Effector memory CD4-positive, alpha-beta T cell (primary cell): Measurements from ENCODE around the gene ADAM8.

ENCODE experiments used
- DNase-seq, 3 donors: peaks; one replicate each; pipeline ENCODE4 v3.0.0-alpha.2; 2020
- H3K27ac ChIP-seq: 2 replicates; pipeline ENCODE4 v1.7.0; 2013; ENCODE audit warnings: mild to moderate bottlenecking, low read length, moderate library complexity; ENCODE audit not compliant: insufficient read depth, poor library complexity, severe bottlenecking
- H3K27me3 ChIP-seq: replicated peaks from 2 replicates; pipeline ENCODE4 v1.7.0; 2013; ENCODE audit warnings: mild to moderate bottlenecking, low read length; ENCODE audit not compliant: insufficient read depth, control insufficient read depth, poor library complexity, severe bottlenecking
- H3K36me3 ChIP-seq: 2 replicates; pipeline ENCODE4 v1.7.0; 2013; ENCODE audit warnings: mild to moderate bottlenecking, low read length, moderate library complexity; ENCODE audit not compliant: control insufficient read depth, insufficient read depth
- H3K4me1 ChIP-seq: 2 replicates; pipeline ENCODE4 v1.7.0; 2013; ENCODE audit warnings: low read length, mild to moderate bottlenecking; ENCODE audit not compliant: control insufficient read depth, insufficient read depth, poor library complexity, severe bottlenecking
- H3K4me3 ChIP-seq: 2 replicates; pipeline ENCODE4 v1.7.0; 2013; ENCODE audit warnings: low read length, low read depth, mild to moderate bottlenecking; ENCODE audit not compliant: insufficient read depth, poor library complexity, severe bottlenecking
- H3K9me3 ChIP-seq: 2 replicates; pipeline ENCODE4 v1.7.0; 2013; ENCODE audit warnings: mild to moderate bottlenecking, low read length, moderate library complexity; ENCODE audit not compliant: control insufficient read depth

ADAM8 gene

GRCh38 chr10:133277277-133277992, 767 bp upstream of the ADAM8 start:
- H3K36me3 ChIP-seq, result peaks cover 26% of the 10 kb centered on the region
- H3K27ac ChIP-seq, result peak overlapping the region; percentile 96
- no peaks in the 10 kb centered on the region for H3K9me3 ChIP-seq
- no peak for DNase-seq
- H3K4me1 ChIP-seq, result peaks cover 52% of the 10 kb centered on the region
- H3K27me3 ChIP-seq, result no peaks in the 10 kb centered on the region
- H3K4me3 ChIP-seq, result no peak overlapping the region

GRCh38 chr10:133276100-133276434, 601 bp downstream of the ADAM8 start:
- no peak for DNase-seq
- H3K4me1 ChIP-seq, result peaks cover 52% of the 10 kb centered on the region
- H3K9me3 ChIP-seq, result no peaks in the 10 kb centered on the region
- peak overlapping the region; percentile 85 for H3K4me3 ChIP-seq
- peak overlapping the region; percentile 96 for H3K27ac ChIP-seq
- H3K27me3 ChIP-seq, result no peaks in the 10 kb centered on the region
- H3K36me3 ChIP-seq, result peaks cover 28% of the 10 kb centered on the region

GRCh38 chr10:133275684-133276092, 980 bp downstream of the ADAM8 start:
- peaks cover 32% of the 10 kb centered on the region for H3K36me3 ChIP-seq
- H3K27me3 ChIP-seq, result no peaks in the 10 kb centered on the region
- H3K27ac ChIP-seq, result peak overlapping the region; percentile 96
- DNase-seq, result peak in 1 of 3 donors; percentile 19
- H3K4me1 ChIP-seq, result peaks cover 52% of the 10 kb centered on the region
- no peaks in the 10 kb centered on the region for H3K9me3 ChIP-seq
- peak overlapping the region; percentile 85 for H3K4me3 ChIP-seq

DNA sequence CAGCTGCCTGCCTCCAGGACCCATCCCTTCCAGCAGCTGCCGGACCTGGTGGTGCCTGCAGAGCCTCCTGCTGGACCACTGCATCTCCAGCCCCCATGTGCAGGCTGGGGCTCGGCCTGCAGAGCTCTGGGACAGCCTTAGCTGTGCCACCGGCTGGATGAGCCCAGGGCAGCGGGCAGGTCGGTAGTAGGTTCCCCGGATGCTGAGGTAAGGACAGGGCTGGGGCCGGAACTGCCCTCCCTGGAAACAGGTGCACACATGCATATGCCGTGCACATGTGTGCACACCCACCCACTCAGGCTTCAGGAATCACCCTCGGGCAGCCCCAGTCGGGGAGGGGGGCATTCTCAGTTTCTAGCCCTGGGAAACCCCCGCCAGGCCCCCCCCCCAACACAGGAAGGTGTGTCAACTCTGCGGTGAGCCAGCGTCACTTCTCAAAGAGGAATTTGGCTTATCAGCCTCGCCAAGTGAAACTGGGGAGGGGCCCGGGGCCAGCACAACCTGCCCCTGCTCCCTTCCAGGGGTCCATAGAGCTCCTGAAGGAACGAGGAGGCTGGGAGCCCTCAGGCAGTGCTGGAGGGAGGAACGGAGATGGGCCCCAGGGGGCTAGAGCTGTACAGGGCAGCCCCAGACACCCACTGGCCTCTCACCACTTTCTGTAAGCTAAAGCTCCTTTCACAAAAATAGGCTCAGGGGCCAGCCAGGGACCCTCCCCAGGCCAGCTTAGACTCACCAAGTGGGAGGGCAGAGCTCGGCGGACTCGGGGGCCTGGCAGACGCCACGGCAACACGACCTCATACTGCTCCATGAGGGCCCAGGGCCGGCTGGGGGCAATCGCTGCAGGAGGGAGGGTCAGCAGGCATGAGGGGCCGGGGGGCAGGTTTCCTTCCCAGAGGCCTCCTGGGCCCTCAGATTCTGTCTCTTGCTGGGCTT, 1.7 kb downstream of the ADAM8 start:
- Histone ChIP-seq H3K4me1 (peaks cover 52% of the 10 kb centered on the region), H3K4me3 (peak overlapping the region; percentile 85)

DNA sequence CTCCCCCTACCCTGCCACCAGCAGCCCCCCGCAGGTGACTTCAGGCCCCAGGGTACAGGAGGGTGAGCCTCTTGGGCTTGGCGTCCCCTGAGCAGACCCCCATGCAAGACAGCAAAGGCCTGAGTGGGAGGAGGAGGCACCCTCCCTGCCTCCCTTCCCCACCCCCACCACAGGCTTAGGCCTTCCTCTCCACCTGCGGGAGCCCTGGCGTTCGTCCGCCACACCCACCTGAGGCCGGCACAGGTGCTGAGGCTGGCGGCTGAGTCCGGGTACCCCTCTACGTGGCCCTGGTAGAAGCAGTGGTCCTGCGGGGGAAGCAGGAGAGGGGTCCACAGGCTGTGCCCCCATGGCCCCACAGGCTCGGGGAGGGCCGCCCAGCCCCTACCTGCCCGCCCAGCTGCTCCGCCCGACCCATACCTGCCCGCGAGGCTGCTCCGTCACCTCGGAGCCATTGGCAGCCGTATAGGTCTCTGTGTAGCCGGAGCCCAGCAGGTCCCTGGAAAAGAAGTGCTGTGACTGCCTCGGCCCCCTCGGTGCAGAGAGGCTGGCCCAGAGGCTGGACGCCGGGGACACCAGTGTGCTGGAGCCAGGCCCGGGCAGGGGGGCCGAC, 3.0 kb downstream of the ADAM8 start:
- DNase-seq, result no peak
- Histone ChIP-seq H3K27ac (peak overlapping the region; percentile 63), H3K36me3 (peaks cover 52% of the 10 kb centered on the region), H3K9me3 (no peaks in the 10 kb centered on the region), H3K27me3 (no peaks in the 10 kb centered on the region), H3K4me1 (peaks cover 44% of the 10 kb centered on the region), H3K4me3 (no peak overlapping the region)

More for the DNA sequence above, 1.7 kb downstream of the ADAM8 start:
- H3K27ac ChIP-seq, result peak overlapping the region; percentile 96
- H3K27me3 ChIP-seq, result no peaks in the 10 kb centered on the region
- no peaks in the 10 kb centered on the region for H3K9me3 ChIP-seq
- peaks cover 38% of the 10 kb centered on the region for H3K36me3 ChIP-seq
- peak; percentile 81 to 89 (median 82) for DNase-seq

DNA sequence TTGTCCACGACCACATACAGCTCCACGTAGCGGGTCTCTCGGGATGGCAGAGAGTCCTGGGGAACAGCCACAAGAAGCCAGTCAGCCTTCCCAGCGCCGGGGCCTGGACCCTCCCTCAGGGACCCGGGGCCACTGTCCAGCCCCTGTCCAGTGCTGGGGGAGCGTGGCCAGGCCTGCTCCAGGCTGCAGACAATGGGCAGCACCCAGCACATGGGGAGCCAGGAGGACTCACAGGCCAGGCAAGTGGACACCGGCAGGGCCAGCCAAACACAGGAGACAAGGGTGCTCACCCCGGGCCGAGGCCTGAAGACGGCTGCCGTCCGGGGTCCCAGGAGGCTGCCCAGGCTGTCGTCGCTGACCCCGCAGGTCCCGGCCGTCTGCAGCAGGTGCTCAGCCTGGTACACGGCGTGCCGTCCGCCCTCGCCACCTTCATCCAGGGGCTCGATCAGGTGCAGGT, 3.7 kb downstream of the ADAM8 start:
- Histone ChIP-seq H3K27ac (peak overlapping the region; percentile 63), H3K9me3 (no peaks in the 10 kb centered on the region), H3K4me1 (peaks cover 37% of the 10 kb centered on the region), H3K36me3 (peaks cover 58% of the 10 kb centered on the region), H3K4me3 (no peak overlapping the region), H3K27me3 (no peaks in the 10 kb centered on the region)
- no peak for DNase-seq

DNA sequence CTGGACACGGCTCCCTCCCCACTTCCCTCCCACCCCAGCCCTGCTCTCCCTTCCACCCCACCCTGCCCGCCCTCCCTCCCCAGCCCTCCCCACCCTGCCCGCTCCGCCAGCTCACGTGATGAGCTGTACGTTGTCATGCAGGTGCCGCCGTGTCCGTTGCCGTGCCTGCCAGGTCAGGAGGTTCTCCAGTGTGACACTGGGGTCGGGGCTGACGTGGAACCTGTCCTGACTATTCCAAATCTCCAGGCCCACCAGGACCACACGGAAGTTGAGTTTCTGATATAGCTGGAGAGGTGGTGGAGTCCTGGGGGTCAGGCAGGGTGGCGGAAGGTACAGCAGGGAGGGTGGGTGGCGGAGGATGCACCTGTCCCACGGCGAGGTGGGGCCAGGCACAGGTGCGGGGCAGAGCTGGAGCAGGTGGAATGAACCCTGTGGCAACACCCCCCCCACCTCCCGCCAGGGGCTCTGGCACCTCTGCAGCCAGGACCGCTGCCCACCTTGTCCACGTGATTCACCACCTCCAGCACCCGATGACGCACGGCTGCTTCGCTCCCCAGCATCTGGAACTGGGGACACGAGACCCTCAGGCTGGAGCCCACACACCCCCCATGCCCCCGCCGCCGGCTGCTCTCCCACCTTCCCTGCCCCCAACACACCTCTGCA, 4.2 kb downstream of the ADAM8 start:
- H3K9me3 ChIP-seq, result no peaks in the 10 kb centered on the region
- H3K27me3 ChIP-seq, result no peaks in the 10 kb centered on the region
- no peak overlapping the region for H3K4me3 ChIP-seq
- peaks cover 32% of the 10 kb centered on the region for H3K4me1 ChIP-seq
- no peak for DNase-seq
- H3K36me3 ChIP-seq, result peaks cover 64% of the 10 kb centered on the region
- no peak overlapping the region for H3K27ac ChIP-seq

DNA sequence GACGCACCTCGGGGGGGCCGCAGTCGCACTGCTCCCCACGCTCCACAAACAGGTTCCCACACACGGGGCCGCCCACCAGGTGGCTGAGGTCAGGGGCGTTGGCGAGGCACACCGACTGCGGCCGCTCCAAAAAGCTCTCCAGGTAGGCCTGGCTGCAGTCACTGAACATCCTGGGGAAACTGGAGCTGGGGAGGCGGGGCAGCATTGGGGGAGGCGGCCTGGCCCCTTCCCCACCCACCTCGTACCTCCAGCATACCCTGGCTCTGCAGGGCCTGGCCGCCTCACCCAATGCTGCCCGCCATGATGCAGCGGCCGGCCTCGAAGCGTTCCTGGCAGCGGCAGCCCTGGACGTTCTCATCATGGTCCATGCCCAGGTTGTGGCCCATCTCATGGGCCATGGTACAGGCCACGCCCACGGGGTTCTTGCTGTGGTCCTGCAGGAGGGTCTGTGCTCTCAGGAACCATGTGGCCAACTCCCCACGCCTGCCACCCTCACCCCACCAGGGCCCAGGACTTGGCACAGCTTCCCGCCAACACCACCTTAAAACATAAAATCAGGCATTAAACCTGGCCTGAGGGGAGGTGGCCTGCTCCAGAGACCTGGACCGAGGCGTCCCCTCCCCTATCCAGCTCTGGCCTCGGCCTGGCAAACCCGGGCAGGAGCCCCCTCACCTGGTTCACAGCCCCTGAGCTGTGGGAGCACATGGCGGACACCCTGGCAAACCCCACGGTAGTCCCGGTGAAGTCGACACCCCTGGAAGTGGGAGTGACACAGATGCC, 5.0 kb downstream of the ADAM8 start:
- DNase-seq, result no peak
- peaks cover 71% of the 10 kb centered on the region for H3K36me3 ChIP-seq
- peaks cover 24% of the 10 kb centered on the region for H3K4me1 ChIP-seq
- no peaks in the 10 kb centered on the region for H3K9me3 ChIP-seq
- H3K4me3 ChIP-seq, result no peak overlapping the region
- no peak overlapping the region for H3K27ac ChIP-seq
- no peaks in the 10 kb centered on the region for H3K27me3 ChIP-seq

- H3K4me1 ChIP-seq, result peaks cover 19% of the 10 kb centered on the region
- H3K27ac ChIP-seq, result no peak overlapping the region
- no peak overlapping the region for H3K4me3 ChIP-seq
- peaks cover 74% of the 10 kb centered on the region for H3K36me3 ChIP-seq
- no peak for DNase-seq
- H3K27me3 ChIP-seq, result no peaks in the 10 kb centered on the region
- H3K9me3 ChIP-seq, result no peaks in the 10 kb centered on the region
Measured at GRCh38 chr10:133270773-133271297, 5.8 kb downstream of the ADAM8 start.
